ENCODE results near the gene ALKBH4.
A peak's percentile ranks its signal among the peaks of the same experiment; 100 is the strongest.
"Not testable (repeated sequence)": the region's sequence is repeated elsewhere in the genome, so short reads cannot be mapped to it uniquely, and the experiment has no call there.

Gene ALKBH4

DNA sequence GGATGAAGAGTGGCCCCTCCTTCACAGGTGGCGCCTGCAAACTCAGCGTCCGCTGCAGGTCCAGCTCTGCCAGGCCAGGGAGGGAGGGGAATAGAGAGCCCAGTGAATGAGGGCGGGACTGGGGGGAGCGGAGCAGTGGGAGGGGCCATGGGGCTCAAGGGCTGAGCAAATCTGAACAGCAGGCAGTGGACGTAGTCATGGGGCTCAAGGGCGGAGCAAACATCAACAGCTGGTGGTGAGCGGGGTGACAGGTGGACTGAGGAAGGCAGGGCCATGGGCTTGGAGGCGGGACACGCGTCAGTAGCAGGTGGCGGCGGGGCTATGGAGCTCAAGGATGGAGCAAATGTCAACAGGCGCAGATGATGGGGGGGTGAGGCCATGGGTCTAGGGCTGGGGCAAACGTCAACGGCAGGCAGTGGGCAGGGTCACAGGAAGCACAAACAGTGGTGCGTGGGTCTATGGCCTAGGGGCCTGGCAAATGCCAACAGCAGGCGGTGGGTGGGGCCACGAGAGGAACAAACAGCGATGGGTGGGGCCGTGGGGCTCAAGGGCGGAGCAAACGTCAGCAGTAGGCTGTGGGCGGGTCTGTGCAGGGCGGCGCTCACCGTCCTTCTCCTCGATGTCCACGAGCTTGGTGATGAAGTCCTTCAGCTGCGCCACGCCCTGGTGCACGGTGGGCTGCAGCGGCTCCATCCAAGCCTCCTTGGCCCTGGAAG, 28.7 kb upstream of the ALKBH4 start:
- intact Hi-C loops (cut with DNase I; ENCODE audit: low total_unique reads): not testable (repeated sequence)

DNA sequence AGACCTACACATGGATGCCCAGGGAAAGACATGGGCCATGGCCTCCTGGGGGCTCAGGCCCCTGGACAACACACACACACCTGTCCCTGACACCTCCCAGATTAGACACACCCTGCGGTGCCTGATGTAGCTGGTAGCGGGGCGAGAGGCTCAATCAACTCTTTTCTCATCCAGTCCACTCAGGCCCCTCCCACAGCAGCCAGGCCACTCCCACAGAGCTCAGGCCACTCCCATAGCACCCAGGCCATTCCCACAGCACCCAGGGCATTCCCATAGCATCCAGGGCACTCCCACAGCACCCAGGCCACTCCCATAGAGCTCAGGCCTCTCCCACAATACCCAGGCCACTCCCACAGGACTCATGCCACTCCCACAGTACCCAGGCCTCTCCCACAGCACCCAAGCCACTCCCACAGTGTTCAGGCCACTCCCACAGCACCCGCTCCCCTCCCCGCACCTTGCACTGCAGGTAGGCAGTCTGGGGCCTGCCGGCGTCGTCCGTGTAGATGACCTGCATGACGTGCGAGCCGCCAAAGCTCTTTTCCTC, 25.9 kb upstream of the ALKBH4 start:
- H3K27me3 ChIP-seq; H3K4me1 ChIP-seq; H3K4me3 ChIP-seq; H3K9me3 ChIP-seq; H3K27ac ChIP-seq; H3K36me3 ChIP-seq; intact Hi-C loops (cut with DNase I; ENCODE audit: low total_unique reads): not testable (repeated sequence)
- peak; percentile 7 to 65 for DNase-seq

More for the DNA sequence above, 28.7 kb upstream of the ALKBH4 start:
- H3K9me3 ChIP-seq, H3K4me3 ChIP-seq, H3K4me1 ChIP-seq, H3K36me3 ChIP-seq, DNase-seq, H3K27me3 ChIP-seq, H3K27ac ChIP-seq: not testable (repeated sequence)

DNA sequence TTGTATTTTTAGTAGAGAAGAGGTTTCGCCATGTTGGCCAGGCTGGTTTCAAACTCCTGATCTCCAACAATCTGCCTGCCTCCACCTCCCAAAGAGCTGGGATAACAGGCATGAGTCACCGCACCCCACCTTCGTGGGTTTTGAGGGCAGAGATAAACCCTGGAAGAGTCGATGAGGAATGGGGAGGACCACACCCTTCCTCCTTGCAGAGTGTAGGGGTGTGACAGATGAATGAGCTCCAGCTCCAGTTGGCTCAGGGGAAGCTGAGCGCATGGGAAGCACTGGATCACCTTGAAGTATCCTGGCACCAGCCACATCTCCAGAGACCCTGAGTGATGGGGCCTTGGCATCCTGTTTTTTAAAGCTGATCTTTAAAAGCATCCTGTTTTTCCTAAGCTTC, 19.7 kb upstream of the ALKBH4 start:
- H3K9me3 ChIP-seq; H3K36me3 ChIP-seq; H3K4me1 ChIP-seq; H3K27me3 ChIP-seq; H3K4me3 ChIP-seq; intact Hi-C loops (cut with DNase I; ENCODE audit: low total_unique reads); H3K27ac ChIP-seq; DNase-seq: not testable (repeated sequence)

DNA sequence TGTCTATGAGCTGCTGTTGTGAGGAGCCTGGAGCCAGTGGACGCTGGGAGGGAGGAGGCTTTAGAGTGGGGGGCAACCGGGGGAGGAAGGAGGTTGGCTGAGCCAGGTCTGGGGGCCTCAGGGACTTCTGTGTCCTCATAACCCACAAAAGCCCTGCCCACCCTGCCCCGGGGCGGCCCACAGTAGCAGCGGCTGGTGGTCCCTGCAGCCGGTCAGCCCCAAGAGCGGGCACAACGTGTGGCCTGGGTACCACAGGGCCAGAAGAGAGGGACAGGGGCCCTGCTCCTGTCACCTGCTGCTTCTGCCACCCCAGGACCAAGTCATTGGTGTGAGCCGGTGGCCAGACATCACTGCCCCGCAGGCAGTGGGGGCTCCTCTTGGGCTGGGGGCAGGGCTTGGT, 17.3 kb upstream of the ALKBH4 start:
- H3K36me3 ChIP-seq; H3K27ac ChIP-seq; H3K4me3 ChIP-seq; intact Hi-C loops (cut with DNase I; ENCODE audit: low total_unique reads); H3K9me3 ChIP-seq; H3K4me1 ChIP-seq; H3K27me3 ChIP-seq: not testable (repeated sequence)
- DNase-seq: peak; percentile 7 to 25

DNA sequence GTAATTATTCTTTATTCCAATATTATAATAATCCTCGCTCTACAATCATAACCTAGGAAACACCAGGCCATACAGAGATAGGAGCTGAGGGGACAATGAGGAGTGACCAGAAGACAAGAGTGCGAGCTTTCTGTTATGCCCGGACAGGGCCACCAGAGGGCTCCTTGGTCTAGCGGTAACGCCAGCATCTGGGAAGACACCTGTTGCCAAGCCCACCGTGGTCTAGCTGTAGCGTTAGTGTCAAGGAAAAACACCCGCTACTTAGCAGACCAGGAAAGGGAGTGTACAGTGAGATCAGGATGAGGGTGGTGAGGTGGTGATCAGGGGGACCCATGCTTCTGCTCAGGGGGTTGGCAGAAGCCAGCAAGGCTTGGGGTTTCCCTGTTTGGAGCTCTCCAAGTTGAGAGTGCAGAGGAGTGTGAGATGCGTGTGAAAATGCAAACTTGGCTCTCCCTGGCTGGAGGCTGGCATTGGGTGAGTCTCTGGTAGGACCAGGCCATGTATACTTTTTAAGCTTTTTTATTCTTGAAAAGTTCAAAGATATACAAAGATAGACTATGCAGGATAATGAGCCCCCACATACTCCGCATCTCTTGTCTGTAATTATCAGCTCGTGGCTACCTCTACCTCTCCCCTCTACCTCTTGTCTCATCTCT, 15.4 kb upstream of the ALKBH4 start:
- peak; percentile 29 to 62 for DNase-seq
- H3K9me3 ChIP-seq; intact Hi-C loops (cut with DNase I; ENCODE audit: low total_unique reads); H3K4me3 ChIP-seq; H3K27me3 ChIP-seq; H3K27ac ChIP-seq; H3K4me1 ChIP-seq; H3K36me3 ChIP-seq: not testable (repeated sequence)
- peak; percentile 45 to 51 for TF ChIP-seq CTCF (IDR thresholded peaks at IDR 0.05)

DNA sequence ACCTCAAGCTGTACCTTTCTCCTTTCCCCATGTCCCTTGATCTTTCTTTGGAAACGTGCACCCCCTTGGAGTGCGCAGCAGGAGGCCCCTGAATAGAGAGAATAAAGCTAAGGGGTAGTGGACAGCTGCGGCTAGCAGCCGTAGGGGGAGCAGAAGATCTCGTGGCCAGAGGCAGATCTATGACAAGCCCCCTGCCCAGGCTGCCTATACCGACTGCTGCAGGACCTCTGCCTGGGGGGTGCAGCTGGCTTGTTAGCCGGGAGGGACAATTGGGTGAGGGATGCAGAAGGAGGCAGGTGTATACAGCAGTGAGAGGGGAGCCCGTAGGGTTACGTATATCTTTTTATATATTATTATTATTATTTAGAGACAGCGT, 14.5 kb upstream of the ALKBH4 start:
- H3K4me1 ChIP-seq; H3K27ac ChIP-seq; H3K9me3 ChIP-seq; DNase-seq; intact Hi-C loops (cut with DNase I; ENCODE audit: low total_unique reads); H3K36me3 ChIP-seq; H3K27me3 ChIP-seq; H3K4me3 ChIP-seq: not testable (repeated sequence)

- Histone ChIP-seq H3K36me3 (peaks cover under 1 to 15% (median 2%) of the 10 kb centered on the region in 3 donors), H3K27ac (peak within 1 kb of the TSS; percentile 60 to 62), H3K4me3 (peak within 1 kb of the TSS; percentile 51 to 60)
- DNase-seq: peak; percentile 87
- H3K4me1 ChIP-seq; intact Hi-C loops (cut with DNase I; ENCODE audit: low total_unique reads); H3K27me3 ChIP-seq; H3K9me3 ChIP-seq: not testable (repeated sequence)
- peak; percentile 48 to 52 for TF ChIP-seq CTCF (IDR thresholded peaks at IDR 0.05)
Observed at GRCh38 chr7:102478314-102479208, 13.9 kb upstream of the ALKBH4 start, which contains the start of gene POLR2J. POLR2J (minus strand) TSS chr7:102478922; CDS start chr7:102478860, 62 bp downstream.

- peaks cover 5 to 49% (median 23%) of the 10 kb centered on the region in 3 donors for H3K36me3 ChIP-seq
- intact Hi-C loops (cut with DNase I; ENCODE audit: low total_unique reads); H3K9me3 ChIP-seq; H3K27ac ChIP-seq; H3K4me1 ChIP-seq; H3K27me3 ChIP-seq; H3K4me3 ChIP-seq: not testable (repeated sequence)
- DNase-seq: peak; percentile 6 to 48
Observed at GRCh38 chr7:102474736-102475435, 10.2 kb upstream of the ALKBH4 start.

- peaks cover 5 to 57% (median 23%) of the 10 kb centered on the region in 3 donors for H3K36me3 ChIP-seq
- H3K27ac ChIP-seq; H3K9me3 ChIP-seq; H3K4me1 ChIP-seq; H3K27me3 ChIP-seq; H3K4me3 ChIP-seq; intact Hi-C loops (cut with DNase I; ENCODE audit: low total_unique reads): not testable (repeated sequence)
- DNase-seq: peak in 1 of 2 donors; percentile 53
Observed at GRCh38 chr7:102474116-102474515, 9.5 kb upstream of the ALKBH4 start.
